HL-60 (cell line): ENCODE data around the gene CCND2.

Experiments
- POLR2AphosphoS5 ChIP-seq: IDR thresholded peaks from 2 replicates; pipeline ENCODE4 v1.6.1; 2012; ENCODE audit warnings: low read depth
- TF ChIP-seq, protein P1 (sequence below): IDR thresholded peaks from one replicate; pipeline ENCODE4 v1.5.1; 2011; ENCODE audit warnings: low read length, control low read depth, inconsistent platforms; ENCODE audit not compliant: insufficient read depth

DNA sequence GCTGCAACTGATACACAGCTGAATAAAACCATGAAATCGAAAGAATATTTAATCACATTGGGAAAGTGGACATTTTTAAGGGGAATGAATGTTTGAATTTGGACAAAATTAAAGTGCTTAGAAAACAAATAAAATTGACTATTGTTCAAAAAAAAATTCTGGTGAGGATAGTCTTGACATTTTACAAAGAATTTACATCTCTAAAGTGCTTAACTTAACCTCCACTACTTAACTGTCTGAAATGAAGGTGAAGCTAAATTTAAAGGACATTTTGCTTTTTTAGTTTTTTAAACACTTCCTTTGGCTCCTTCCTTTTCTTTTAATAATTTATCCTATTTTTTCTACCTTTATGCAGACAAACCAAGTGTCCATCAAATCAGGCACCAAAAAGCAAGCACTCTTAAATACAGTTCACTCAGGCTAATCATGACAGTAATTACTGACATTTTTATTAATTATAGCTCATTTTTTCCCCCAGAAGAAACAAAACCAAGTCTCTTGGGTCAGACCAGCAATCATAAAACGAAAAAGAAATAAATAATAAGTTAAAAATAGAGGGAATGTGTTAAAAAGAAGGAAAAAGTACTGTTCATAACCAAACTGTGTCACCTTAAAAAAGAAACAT, 5.7 kb upstream of the CCND2 start:
- TF ChIP-seq, protein P1, sequence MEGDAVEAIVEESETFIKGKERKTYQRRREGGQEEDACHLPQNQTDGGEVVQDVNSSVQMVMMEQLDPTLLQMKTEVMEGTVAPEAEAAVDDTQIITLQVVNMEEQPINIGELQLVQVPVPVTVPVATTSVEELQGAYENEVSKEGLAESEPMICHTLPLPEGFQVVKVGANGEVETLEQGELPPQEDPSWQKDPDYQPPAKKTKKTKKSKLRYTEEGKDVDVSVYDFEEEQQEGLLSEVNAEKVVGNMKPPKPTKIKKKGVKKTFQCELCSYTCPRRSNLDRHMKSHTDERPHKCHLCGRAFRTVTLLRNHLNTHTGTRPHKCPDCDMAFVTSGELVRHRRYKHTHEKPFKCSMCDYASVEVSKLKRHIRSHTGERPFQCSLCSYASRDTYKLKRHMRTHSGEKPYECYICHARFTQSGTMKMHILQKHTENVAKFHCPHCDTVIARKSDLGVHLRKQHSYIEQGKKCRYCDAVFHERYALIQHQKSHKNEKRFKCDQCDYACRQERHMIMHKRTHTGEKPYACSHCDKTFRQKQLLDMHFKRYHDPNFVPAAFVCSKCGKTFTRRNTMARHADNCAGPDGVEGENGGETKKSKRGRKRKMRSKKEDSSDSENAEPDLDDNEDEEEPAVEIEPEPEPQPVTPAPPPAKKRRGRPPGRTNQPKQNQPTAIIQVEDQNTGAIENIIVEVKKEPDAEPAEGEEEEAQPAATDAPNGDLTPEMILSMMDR = no peak
- TF ChIP-seq POLR2AphosphoS5 = no peak
